HepG2 (cell line): Measurements from ENCODE around the gene CYP27A1. TPM values are rescaled to one million over a fixed set of nuclear protein-coding genes. Genes with fewer than 3 reads are reported as not detected.

Experiments used
- ATAD3A ChIP-seq: sonication (generic); formaldehyde crosslinking; IDR thresholded peaks from 2 replicates; pipeline ENCODE4 v1.4.0; 2020; ENCODE audit warnings: missing genetic modification reagents
- GTF2F1 ChIP-seq: fragments of 150-350 bp; IDR thresholded peaks from 2 replicates; pipeline ENCODE4 v1.6.1; 2014; ENCODE audit warnings: low read length
- GZF1 ChIP-seq: sonication (generic); formaldehyde crosslinking; IDR thresholded peaks from 2 replicates; pipeline ENCODE4 v1.5.1; 2020; ENCODE audit warnings: mild to moderate bottlenecking, missing genetic modification reagents
- KAT2B ChIP-seq: fragments of 150-350 bp; IDR thresholded peaks from 2 replicates; pipeline ENCODE4 v1.6.1; 2014; ENCODE audit warnings: low read depth, low read length, borderline replicate concordance
- MED8 ChIP-seq: sonication (generic); formaldehyde crosslinking; IDR thresholded peaks from 2 replicates; pipeline ENCODE4 v1.8.1; 2023; ENCODE audit warnings: mild to moderate bottlenecking, missing genetic modification reagents; ENCODE audit not compliant: insufficient replicate concordance
- PCBP2 ChIP-seq: fragments of 200-400 bp; formaldehyde crosslinking; optimal IDR thresholded peaks from 2 replicates; pipeline ENCODE3; 2018; ENCODE audit warnings: low read length, low read depth; ENCODE audit not compliant: poor library complexity, severe bottlenecking
- REXO4 ChIP-seq: sonication (generic); formaldehyde crosslinking; IDR thresholded peaks from 2 replicates; pipeline ENCODE4 v1.8.0; 2022; ENCODE audit warnings: missing genetic modification reagents, mild to moderate bottlenecking, borderline replicate concordance
- RXRB ChIP-seq: IDR thresholded peaks from 2 replicates; pipeline ENCODE4 v1.6.1; 2016; ENCODE audit warnings: borderline replicate concordance, missing genetic modification reagents, missing compliant biosample characterization
- SMARCC2 ChIP-seq: fragments of 450-650 bp; IDR thresholded peaks from 2 replicates; pipeline ENCODE4 v1.6.1; 2017; ENCODE audit warnings: antibody characterized with exemption, mild to moderate bottlenecking
- SMYD3 ChIP-seq: sonication (generic); formaldehyde crosslinking; IDR thresholded peaks from 2 replicates; pipeline ENCODE4 v1.8.1; 2023; ENCODE audit warnings: mild to moderate bottlenecking, missing genetic modification reagents
- SOX5 ChIP-seq: IDR thresholded peaks from 2 replicates; pipeline ENCODE4 v1.6.1; 2016; ENCODE audit warnings: borderline replicate concordance
- SP2 ChIP-seq: sonication (generic); formaldehyde crosslinking; IDR thresholded peaks from 2 replicates; pipeline ENCODE4 v1.5.1; 2020; ENCODE audit warnings: mild to moderate bottlenecking, missing genetic modification reagents
- TAF15 ChIP-seq: fragments of 200-400 bp; formaldehyde crosslinking; IDR thresholded peaks from one replicate; pipeline ENCODE4 v1.6.1; 2018; ENCODE audit warnings: mild to moderate bottlenecking, low read depth, low read length; ENCODE audit not compliant: poor library complexity, severe bottlenecking
- ZFY ChIP-seq: sonication (generic); formaldehyde crosslinking; IDR thresholded peaks from 2 replicates; pipeline ENCODE4 v1.4.0; 2020; ENCODE audit warnings: missing genetic modification reagents
- ZNF264 ChIP-seq: sonication (generic); formaldehyde crosslinking; IDR thresholded peaks from 2 replicates; pipeline ENCODE4 v1.4.0; 2020; ENCODE audit warnings: missing genetic modification reagents
- ZNF460 ChIP-seq: sonication (generic); formaldehyde crosslinking; IDR thresholded peaks from 2 replicates; pipeline ENCODE4 v1.5.1; 2020; ENCODE audit warnings: missing genetic modification reagents, mild to moderate bottlenecking, borderline replicate concordance
- polyA plus RNA-seq, 8 experiments: library from polyadenylated mRNA; depleted of rRNA in 3 of 8; stranded (reverse) in 7 of 8; unstranded in 1 of 8; fragments of >200 nt; fragmentation: Illumina TruSeq in 4 of 8; extraction: Trizol in 4 of 8; gene quantifications; 2 replicates each; pipeline versions ENCODE4 v1.2.1 to v1.2.3, GENCODE V29; 2011 to 2016; ENCODE audit warnings: low read depth in 4 of 8, missing spikeins in 1 of 8, mixed read lengths in 1 of 8; ENCODE audit not compliant: insufficient read depth in 1 of 8
- total RNA-seq, 5 experiments: library from RNA; depleted of rRNA; stranded (reverse); fragments of >200 nt; fragmentation: Illumina TruSeq; extraction: Trizol; gene quantifications; 2 replicates each; pipeline ENCODE4 v1.2.3, GENCODE V29; 2016; ENCODE audit warnings: low read depth in 1 of 5
- TF ChIP-seq, protein P1 (sequence below): IDR thresholded peaks from 2 replicates; pipeline ENCODE4 v1.6.1; 2012; ENCODE audit warnings: inconsistent platforms
- TF ChIP-seq, protein P2 (sequence below): IDR thresholded peaks from 2 replicates; pipeline ENCODE4 v1.4.0; 2020; ENCODE audit warnings: mild to moderate bottlenecking, missing genetic modification reagents
- TF ChIP-seq, protein P3 (sequence below): sonication (generic); formaldehyde crosslinking; IDR thresholded peaks from 2 replicates; pipeline ENCODE4 v1.4.0; 2020; ENCODE audit warnings: missing genetic modification reagents
- TF ChIP-seq, protein P4 (sequence below): sonication (generic); formaldehyde crosslinking; IDR thresholded peaks from 2 replicates; pipeline ENCODE4 v1.4.0; 2020; ENCODE audit warnings: mild to moderate bottlenecking, missing genetic modification reagents
- TF ChIP-seq, protein P5 (sequence below): IDR thresholded peaks from 2 replicates; pipeline ENCODE4 v1.6.1; 2016; ENCODE audit warnings: missing compliant biosample characterization, missing genetic modification reagents, borderline replicate concordance
- TF ChIP-seq, protein P6 (sequence below): sonication (generic); formaldehyde crosslinking; IDR thresholded peaks from 2 replicates; pipeline ENCODE4 v1.5.0; 2020; ENCODE audit warnings: missing genetic modification reagents

The CYP27A1 gene
- total and polyA plus RNA-seq, 2 of the 13 experiments (the other 11 are each of a cell fraction or from before 2014, with no cell fraction given) = 157 to 266 TPM

DNA sequence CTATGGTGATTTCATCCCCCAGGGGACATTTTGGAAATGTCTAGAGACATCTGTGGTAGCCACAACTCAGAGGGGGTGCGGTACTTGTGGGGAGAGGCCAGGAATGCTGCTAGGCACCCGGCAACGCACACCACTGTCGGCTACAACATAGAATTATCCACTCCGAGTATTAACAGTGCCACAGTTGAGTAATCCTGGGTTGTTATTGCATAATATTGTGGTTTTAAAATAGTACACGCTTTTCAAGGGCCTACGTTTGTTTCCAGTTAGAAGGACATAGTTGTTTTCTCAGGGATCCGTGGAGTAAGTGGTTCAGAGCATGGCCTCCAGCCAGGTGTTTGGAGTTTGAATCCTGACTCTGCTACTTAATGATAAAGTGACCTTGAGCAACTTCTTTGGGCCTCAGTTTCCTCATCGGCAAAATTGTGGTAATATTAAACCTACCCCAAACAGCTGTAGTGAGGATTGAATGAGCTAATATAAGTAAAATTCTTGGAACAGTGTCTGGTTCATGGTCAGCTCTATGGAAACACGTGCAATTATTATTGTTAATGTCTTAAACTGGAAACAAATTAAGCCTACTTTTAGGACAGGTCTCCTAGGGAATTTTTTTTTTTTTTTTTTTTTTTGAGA is 24.5 kb downstream of the CYP27A1 start (continued):
- TF ChIP-seq KAT2B (no peak), SMARCC2 (no peak), TAF15 (no peak), GTF2F1 (no peak), ZNF460 (no peak), PCBP2 (no peak), SP2 (CRISPR knock-in tag) (no peak), ATAD3A (no peak), SOX5 (CRISPR knock-in tag) (peak; percentile 82), ZNF264 (CRISPR knock-in tag) (peak; percentile 83; the same call in 1 of the 2 replicates), ZFY (peak; percentile 26; the same call in 1 of the 2 replicates), GZF1 (CRISPR knock-in tag) (no peak), SMYD3 (CRISPR knock-in tag) (no peak), MED8 (no peak), RXRB (CRISPR knock-in tag) (peak; percentile 78), REXO4 (CRISPR knock-in tag) (no peak)
- TF ChIP-seq, protein P1, sequence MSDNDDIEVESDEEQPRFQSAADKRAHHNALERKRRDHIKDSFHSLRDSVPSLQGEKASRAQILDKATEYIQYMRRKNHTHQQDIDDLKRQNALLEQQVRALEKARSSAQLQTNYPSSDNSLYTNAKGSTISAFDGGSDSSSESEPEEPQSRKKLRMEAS = peak; percentile 45
- TF ChIP-seq, protein P2, sequence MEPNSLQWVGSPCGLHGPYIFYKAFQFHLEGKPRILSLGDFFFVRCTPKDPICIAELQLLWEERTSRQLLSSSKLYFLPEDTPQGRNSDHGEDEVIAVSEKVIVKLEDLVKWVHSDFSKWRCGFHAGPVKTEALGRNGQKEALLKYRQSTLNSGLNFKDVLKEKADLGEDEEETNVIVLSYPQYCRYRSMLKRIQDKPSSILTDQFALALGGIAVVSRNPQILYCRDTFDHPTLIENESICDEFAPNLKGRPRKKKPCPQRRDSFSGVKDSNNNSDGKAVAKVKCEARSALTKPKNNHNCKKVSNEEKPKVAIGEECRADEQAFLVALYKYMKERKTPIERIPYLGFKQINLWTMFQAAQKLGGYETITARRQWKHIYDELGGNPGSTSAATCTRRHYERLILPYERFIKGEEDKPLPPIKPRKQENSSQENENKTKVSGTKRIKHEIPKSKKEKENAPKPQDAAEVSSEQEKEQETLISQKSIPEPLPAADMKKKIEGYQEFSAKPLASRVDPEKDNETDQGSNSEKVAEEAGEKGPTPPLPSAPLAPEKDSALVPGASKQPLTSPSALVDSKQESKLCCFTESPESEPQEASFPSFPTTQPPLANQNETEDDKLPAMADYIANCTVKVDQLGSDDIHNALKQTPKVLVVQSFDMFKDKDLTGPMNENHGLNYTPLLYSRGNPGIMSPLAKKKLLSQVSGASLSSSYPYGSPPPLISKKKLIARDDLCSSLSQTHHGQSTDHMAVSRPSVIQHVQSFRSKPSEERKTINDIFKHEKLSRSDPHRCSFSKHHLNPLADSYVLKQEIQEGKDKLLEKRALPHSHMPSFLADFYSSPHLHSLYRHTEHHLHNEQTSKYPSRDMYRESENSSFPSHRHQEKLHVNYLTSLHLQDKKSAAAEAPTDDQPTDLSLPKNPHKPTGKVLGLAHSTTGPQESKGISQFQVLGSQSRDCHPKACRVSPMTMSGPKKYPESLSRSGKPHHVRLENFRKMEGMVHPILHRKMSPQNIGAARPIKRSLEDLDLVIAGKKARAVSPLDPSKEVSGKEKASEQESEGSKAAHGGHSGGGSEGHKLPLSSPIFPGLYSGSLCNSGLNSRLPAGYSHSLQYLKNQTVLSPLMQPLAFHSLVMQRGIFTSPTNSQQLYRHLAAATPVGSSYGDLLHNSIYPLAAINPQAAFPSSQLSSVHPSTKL (CRISPR knock-in tag) = peak; percentile 96
- TF ChIP-seq, protein P3, sequence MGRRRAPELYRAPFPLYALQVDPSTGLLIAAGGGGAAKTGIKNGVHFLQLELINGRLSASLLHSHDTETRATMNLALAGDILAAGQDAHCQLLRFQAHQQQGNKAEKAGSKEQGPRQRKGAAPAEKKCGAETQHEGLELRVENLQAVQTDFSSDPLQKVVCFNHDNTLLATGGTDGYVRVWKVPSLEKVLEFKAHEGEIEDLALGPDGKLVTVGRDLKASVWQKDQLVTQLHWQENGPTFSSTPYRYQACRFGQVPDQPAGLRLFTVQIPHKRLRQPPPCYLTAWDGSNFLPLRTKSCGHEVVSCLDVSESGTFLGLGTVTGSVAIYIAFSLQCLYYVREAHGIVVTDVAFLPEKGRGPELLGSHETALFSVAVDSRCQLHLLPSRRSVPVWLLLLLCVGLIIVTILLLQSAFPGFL (CRISPR knock-in tag) = no peak
- TF ChIP-seq, protein P4, sequence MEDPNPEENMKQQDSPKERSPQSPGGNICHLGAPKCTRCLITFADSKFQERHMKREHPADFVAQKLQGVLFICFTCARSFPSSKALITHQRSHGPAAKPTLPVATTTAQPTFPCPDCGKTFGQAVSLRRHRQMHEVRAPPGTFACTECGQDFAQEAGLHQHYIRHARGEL (CRISPR knock-in tag) = no peak
- TF ChIP-seq, protein P5, sequence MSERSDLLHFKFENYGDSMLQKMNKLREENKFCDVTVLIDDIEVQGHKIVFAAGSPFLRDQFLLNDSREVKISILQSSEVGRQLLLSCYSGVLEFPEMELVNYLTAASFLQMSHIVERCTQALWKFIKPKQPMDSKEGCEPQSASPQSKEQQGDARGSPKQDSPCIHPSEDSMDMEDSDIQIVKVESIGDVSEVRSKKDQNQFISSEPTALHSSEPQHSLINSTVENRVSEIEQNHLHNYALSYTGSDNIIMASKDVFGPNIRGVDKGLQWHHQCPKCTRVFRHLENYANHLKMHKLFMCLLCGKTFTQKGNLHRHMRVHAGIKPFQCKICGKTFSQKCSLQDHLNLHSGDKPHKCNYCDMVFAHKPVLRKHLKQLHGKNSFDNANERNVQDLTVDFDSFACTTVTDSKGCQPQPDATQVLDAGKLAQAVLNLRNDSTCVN (CRISPR knock-in tag) = no peak
- TF ChIP-seq, protein P6, sequence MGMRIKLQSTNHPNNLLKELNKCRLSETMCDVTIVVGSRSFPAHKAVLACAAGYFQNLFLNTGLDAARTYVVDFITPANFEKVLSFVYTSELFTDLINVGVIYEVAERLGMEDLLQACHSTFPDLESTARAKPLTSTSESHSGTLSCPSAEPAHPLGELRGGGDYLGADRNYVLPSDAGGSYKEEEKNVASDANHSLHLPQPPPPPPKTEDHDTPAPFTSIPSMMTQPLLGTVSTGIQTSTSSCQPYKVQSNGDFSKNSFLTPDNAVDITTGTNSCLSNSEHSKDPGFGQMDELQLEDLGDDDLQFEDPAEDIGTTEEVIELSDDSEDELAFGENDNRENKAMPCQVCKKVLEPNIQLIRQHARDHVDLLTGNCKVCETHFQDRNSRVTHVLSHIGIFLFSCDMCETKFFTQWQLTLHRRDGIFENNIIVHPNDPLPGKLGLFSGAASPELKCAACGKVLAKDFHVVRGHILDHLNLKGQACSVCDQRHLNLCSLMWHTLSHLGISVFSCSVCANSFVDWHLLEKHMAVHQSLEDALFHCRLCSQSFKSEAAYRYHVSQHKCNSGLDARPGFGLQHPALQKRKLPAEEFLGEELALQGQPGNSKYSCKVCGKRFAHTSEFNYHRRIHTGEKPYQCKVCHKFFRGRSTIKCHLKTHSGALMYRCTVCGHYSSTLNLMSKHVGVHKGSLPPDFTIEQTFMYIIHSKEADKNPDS (CRISPR knock-in tag) = peak; percentile 97
